Activated T-helper 2 cell treated with anti-CD3 and anti-CD28 coated beads, Interferon-gamma antibody, Interleukin-2, Interleukin-4, amounts not matched to agents 10 μg/mL and 5 μg/mL and 100 μg/mL, durations not matched to agents 14 hours and 24 hours and 36 hours (primary cell): ENCODE measurements around the gene ITGA2B. TPM values are rescaled to one million over a fixed set of nuclear protein-coding genes. Genes with fewer than 3 reads are reported as not detected.
A peak's percentile ranks its signal among the peaks of the same experiment; 100 is the strongest.

ENCODE experiments used
- DNase-seq: peaks from one replicate; pipeline ENCODE4 v3.0.0; 2021; ENCODE audit warnings: low spot score
- H3K27ac Mint-ChIP-seq: one replicate; pipeline ENCODE4 v1.8.0; 2021; ENCODE audit warnings: mixed read lengths
- H3K27me3 Mint-ChIP-seq: one replicate; pipeline ENCODE4 v1.8.0; 2021; ENCODE audit warnings: low read depth, mixed read lengths
- H3K36me3 Mint-ChIP-seq: one replicate; pipeline ENCODE4 v1.8.0; 2021; ENCODE audit warnings: low read depth, mixed read lengths
- H3K4me1 Mint-ChIP-seq: one replicate; pipeline ENCODE4 v1.8.0; 2021; ENCODE audit warnings: low read depth, mixed read lengths
- H3K4me3 Mint-ChIP-seq: one replicate; pipeline ENCODE4 v1.8.0; 2021; ENCODE audit warnings: low read depth, mild to moderate bottlenecking, moderate library complexity, mixed read lengths
- H3K9me3 Mint-ChIP-seq: one replicate; pipeline ENCODE4 v1.8.0; 2021; ENCODE audit warnings: mixed read lengths
- intact Hi-C: fragments of 100-400 bp; cut with micrococcal nuclease; formaldehyde crosslinking; loops from one replicate; pipeline ENCODE4 v1.15.1; 2023
- total RNA-seq: library from RNA; stranded (reverse); gene quantifications from 2 replicates; pipeline ENCODE4 v1.2.3, GENCODE V29; 2022

ITGA2B gene
- total RNA-seq, result 1.5 and 2.7 TPM in 2 replicates

GRCh38 chr17:44389281-44389680 is at the start of gene ITGA2B:
Gene ITGA2B, minus strand, starts transcription at chr17:44389649. Its CDS starts 176 bp downstream, at chr17:44389473.
- H3K27me3 Mint-ChIP-seq, result peaks cover 7% of the 10 kb centered on the region
- intact Hi-C loops, result no loop called here

GRCh38 chr17:44439168-44439567 is 49.7 kb upstream of the ITGA2B start:
- peaks cover 29% of the 10 kb centered on the region for H3K36me3 Mint-ChIP-seq
- H3K4me3 Mint-ChIP-seq, result no peak overlapping the region

More at GRCh38 chr17:44389281-44389680, at the start of gene ITGA2B:
- peaks cover 18% of the 10 kb centered on the region for H3K4me1 Mint-ChIP-seq
- no peaks in the 10 kb centered on the region for H3K9me3 Mint-ChIP-seq
- DNase-seq, result no peak
- H3K4me3 Mint-ChIP-seq, result no peak within 1 kb of the TSS
- H3K36me3 Mint-ChIP-seq, result no peaks in the 10 kb centered on the region
- H3K27ac Mint-ChIP-seq, result no peak within 1 kb of the TSS

GRCh38 chr17:44438636-44439035 is 49.2 kb upstream of the ITGA2B start:
- Mint-ChIP-seq H3K4me1 (peaks cover 14% of the 10 kb centered on the region), H3K27ac (peak overlapping the region; percentile 15), H3K36me3 (peaks cover 34% of the 10 kb centered on the region), H3K27me3 (no peaks in the 10 kb centered on the region), H3K4me3 (peak overlapping the region; percentile 14), H3K9me3 (no peaks in the 10 kb centered on the region)
- no peak for DNase-seq
- intact Hi-C loops, result no loop called here

More at GRCh38 chr17:44439168-44439567, 49.7 kb upstream of the ITGA2B start:
- intact Hi-C loops, result no loop called here
- H3K27ac Mint-ChIP-seq, result peak overlapping the region; percentile 30
- H3K27me3 Mint-ChIP-seq, result no peaks in the 10 kb centered on the region
- H3K4me1 Mint-ChIP-seq, result peaks cover 14% of the 10 kb centered on the region
- no peak for DNase-seq
- H3K9me3 Mint-ChIP-seq, result no peaks in the 10 kb centered on the region

- no peak overlapping the region for H3K4me3 Mint-ChIP-seq
- intact Hi-C loops, result no loop called here
- H3K27ac Mint-ChIP-seq, result no peak overlapping the region
- no peaks in the 10 kb centered on the region for H3K27me3 Mint-ChIP-seq
- no peak for DNase-seq
- peaks cover 14% of the 10 kb centered on the region for H3K4me1 Mint-ChIP-seq
- no peaks in the 10 kb centered on the region for H3K9me3 Mint-ChIP-seq
- H3K36me3 Mint-ChIP-seq, result peaks cover 50% of the 10 kb centered on the region
These were observed 46.9 kb upstream of the ITGA2B start for GRCh38 chr17:44436336-44436735.

- peaks cover 42% of the 10 kb centered on the region for H3K36me3 Mint-ChIP-seq
- H3K27ac Mint-ChIP-seq, result no peak overlapping the region
These were observed 43.1 kb upstream of the ITGA2B start for GRCh38 chr17:44432254-44433157.

GRCh38 chr17:44424828-44425461 is 35.5 kb upstream of the ITGA2B start:
- no peaks in the 10 kb centered on the region for H3K9me3 Mint-ChIP-seq
- peak overlapping the region; percentile 79 for H3K27ac Mint-ChIP-seq
- H3K4me3 Mint-ChIP-seq, result peak overlapping the region; percentile 40
- H3K27me3 Mint-ChIP-seq, result no peaks in the 10 kb centered on the region
- DNase-seq, result no peak
- intact Hi-C loops, result loop anchor here (2.0 kb wide), 1 partner anchor 22 kb away; no protein-coding TSS in a partner anchor
- peaks cover 30% of the 10 kb centered on the region for H3K4me1 Mint-ChIP-seq
- peaks cover 32% of the 10 kb centered on the region for H3K36me3 Mint-ChIP-seq

More at GRCh38 chr17:44432254-44433157, 43.1 kb upstream of the ITGA2B start:
- Mint-ChIP-seq H3K4me1 (no peaks in the 10 kb centered on the region), H3K27me3 (no peaks in the 10 kb centered on the region), H3K4me3 (no peak overlapping the region), H3K9me3 (no peaks in the 10 kb centered on the region)
- DNase-seq, result no peak
- intact Hi-C loops, result no loop called here

GRCh38 chr17:44417553-44417952 is 28.1 kb upstream of the ITGA2B start:
- DNase-seq, result no peak
- intact Hi-C loops, result no loop called here
- Mint-ChIP-seq H3K4me1 (peaks cover 18% of the 10 kb centered on the region), H3K36me3 (peaks cover 41% of the 10 kb centered on the region), H3K4me3 (no peak overlapping the region), H3K27me3 (no peaks in the 10 kb centered on the region), H3K9me3 (no peaks in the 10 kb centered on the region), H3K27ac (peak overlapping the region; percentile 87)

- Mint-ChIP-seq H3K36me3 (peaks cover 43% of the 10 kb centered on the region), H3K27me3 (no peaks in the 10 kb centered on the region)
- intact Hi-C loops, result no loop called here
These were observed 27.3 kb upstream of the ITGA2B start for GRCh38 chr17:44416558-44417289.

GRCh38 chr17:44414394-44415155 is 25.1 kb upstream of the ITGA2B start:
- intact Hi-C loops, result no loop called here
- no peaks in the 10 kb centered on the region for H3K27me3 Mint-ChIP-seq
- no peak for DNase-seq
- peaks cover 41% of the 10 kb centered on the region for H3K36me3 Mint-ChIP-seq
- H3K4me1 Mint-ChIP-seq, result peaks cover 17% of the 10 kb centered on the region
- H3K9me3 Mint-ChIP-seq, result no peaks in the 10 kb centered on the region
- no peak overlapping the region for H3K27ac Mint-ChIP-seq
- H3K4me3 Mint-ChIP-seq, result no peak overlapping the region

More at GRCh38 chr17:44416558-44417289, 27.3 kb upstream of the ITGA2B start:
- no peak for DNase-seq
- no peaks in the 10 kb centered on the region for H3K9me3 Mint-ChIP-seq
- no peak overlapping the region for H3K27ac Mint-ChIP-seq
- peaks cover 18% of the 10 kb centered on the region for H3K4me1 Mint-ChIP-seq
- H3K4me3 Mint-ChIP-seq, result no peak overlapping the region

GRCh38 chr17:44409309-44410028 is 20.0 kb upstream of the ITGA2B start:
- Mint-ChIP-seq H3K4me1 (peaks cover 2% of the 10 kb centered on the region), H3K9me3 (no peaks in the 10 kb centered on the region), H3K36me3 (peaks cover 20% of the 10 kb centered on the region), H3K27me3 (no peaks in the 10 kb centered on the region), H3K27ac (no peak overlapping the region), H3K4me3 (no peak overlapping the region)
- intact Hi-C loops, result no loop called here
- no peak for DNase-seq

GRCh38 chr17:44408786-44409185 is 19.3 kb upstream of the ITGA2B start:
- Mint-ChIP-seq H3K9me3 (no peaks in the 10 kb centered on the region), H3K36me3 (peaks cover 17% of the 10 kb centered on the region), H3K4me1 (peaks cover 2% of the 10 kb centered on the region), H3K27me3 (no peaks in the 10 kb centered on the region), H3K27ac (no peak overlapping the region), H3K4me3 (no peak overlapping the region)
- no peak for DNase-seq
- intact Hi-C loops, result no loop called here
